Activated CD8-positive, alpha-beta memory T cell treated with anti-CD3 and anti-CD28 coated beads, Interleukin-2, amount 50 U/mL, for 24 hours (primary cell): Measurements from ENCODE around the gene PECR.
"Not testable (repeated sequence)": the region's sequence is repeated elsewhere in the genome, so short reads cannot be mapped to it uniquely, and the experiment has no call there.

ENCODE experiments used
- DNase-seq: peaks from one replicate; pipeline ENCODE4 v3.0.0-alpha.2; 2020; ENCODE audit errors: extremely low read depth

The PECR gene

DNA sequence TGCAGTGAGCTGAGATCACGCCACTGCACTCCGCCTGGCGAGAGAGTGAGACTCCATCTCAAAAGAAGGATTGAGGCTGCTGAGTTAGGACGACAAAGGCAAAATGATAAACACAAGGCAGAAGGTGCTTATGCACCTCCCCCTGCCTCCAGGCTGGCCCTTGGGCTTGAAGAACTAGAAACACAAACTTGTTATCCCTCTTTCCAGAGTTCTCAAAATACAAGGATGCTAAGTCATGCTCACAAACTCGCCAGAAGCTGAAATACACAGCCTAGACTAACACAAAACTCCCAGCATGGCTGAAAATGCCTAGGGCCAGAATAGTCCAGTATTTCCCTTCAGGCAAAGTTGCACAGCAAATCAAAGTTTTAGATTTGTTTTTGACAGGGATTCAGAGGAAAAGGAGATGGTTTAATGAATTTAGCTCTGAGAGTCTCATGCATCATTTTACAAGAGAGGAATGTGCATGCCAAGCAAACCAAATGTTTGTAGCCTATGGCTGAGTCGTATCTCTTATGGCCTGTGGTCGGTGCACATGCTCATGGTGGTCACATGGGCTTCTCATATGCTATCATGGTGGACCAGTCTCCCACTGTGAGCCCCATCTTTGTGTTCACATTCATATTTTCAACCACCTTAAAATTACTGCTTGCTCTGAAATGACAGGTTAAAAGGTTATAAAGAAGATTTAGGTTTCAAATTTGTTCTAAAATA, 52.0 kb downstream of the PECR start:
- no peak for DNase-seq

DNA sequence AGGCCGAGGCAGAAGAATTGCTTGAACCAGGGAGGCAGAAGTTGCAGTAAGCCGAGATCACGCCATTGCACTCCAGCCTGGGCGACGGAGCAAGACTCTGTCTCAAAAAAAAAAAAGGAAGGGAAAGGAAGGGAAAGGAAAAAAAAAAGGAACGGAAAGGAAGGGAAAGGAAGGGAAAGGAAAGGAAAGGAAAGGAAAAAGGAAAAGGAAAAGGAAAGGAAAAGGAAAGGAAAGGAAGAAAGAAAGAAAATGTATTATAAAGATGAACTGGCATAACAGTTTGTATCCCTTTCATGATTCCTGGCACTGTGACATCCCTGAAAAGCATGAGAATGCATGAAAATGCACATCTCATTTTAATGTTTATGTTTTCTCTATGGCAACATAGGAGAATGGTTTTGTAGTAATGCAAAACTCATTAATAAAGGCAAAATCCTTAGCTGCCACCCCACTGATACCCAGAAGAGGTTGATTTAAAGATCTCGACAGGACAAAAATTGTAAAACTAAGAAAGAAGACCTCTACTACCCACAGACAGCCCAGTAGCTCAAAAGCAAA, 56.8 kb downstream of the PECR start:
- no peak for DNase-seq

DNA sequence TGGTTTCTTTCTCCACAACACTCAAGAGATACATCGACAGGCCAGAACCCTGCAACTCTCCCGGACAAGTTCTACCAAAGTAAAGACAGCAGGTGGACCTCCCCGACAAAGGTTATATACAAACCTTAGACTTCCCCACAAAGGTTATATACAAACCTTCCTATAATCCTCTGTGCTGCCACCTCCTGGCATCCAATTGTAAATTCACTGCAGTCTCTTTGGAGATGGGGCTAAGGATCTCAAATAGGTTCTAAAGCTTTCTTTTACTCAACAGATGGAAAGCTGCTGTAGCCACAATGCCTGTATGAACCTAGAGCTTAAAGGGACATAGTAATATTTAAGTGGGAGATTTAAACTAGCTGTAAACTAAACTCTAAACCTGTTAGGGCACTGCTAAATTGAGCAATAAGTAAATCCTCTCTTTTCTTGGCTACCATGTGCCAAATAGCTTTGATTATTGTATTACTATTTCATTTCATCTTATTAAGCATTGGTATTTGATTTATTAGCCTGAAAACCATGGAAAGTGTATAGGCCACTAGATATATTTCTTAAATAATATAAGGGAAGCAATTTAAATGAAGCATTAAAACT, 58.5 kb downstream of the PECR start:
- DNase-seq = no peak

DNA sequence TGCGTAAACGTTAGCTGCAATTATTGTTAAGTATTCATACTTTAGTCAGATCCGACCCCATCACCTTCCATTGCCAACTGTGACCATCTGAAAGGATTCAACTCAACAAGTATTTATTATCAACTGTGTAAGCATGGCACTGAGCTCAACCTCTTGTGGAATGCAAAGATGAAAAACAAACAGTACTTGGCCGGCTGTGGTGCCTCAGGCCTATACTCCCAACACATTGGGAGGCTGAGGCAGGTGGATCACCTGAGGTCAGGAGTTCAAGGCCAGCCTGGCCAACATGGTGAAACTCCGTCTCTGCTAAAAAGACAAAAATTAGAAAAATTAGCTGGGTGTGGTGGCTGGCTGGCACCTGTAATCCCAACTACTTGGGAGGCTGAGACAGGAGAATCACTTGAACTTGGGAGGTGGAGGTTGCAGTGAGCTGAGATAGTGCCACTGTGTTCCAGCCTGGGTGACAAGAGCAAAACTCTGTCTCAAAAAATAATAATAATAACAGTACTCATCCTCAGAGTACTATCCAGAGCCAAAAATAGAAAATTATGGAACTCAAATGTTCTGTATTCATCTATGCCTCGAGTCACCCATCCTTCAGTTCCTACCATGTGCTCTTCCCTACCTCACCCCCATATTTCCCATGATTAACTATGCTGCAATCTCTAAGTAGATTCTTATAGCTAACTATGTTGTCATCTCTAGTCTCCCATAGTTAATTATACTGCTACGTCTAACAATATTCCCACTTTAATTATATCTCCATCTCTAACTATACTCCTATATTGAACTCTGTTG, 59.6 kb downstream of the PECR start:
- DNase-seq = no peak

DNA sequence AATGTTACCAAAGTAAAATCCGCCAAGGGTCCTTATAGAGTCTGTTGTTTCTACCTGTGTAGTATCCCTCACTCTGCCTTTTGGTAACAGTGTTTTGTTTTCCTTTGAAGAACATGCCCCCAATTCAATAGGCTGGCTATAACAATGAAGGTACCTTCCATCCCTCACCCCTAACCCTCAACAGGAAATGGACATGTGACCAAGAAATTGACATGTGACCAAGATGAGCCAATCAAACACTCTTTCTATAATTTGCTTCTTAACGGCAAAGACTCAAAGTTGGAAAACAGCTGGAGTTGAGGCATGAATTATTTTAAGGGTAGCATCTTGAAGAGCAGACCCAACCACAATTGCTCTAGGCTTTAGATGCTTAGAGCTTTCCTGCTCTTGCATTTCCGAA, 62.9 kb downstream of the PECR start:
- DNase-seq = no peak

DNA sequence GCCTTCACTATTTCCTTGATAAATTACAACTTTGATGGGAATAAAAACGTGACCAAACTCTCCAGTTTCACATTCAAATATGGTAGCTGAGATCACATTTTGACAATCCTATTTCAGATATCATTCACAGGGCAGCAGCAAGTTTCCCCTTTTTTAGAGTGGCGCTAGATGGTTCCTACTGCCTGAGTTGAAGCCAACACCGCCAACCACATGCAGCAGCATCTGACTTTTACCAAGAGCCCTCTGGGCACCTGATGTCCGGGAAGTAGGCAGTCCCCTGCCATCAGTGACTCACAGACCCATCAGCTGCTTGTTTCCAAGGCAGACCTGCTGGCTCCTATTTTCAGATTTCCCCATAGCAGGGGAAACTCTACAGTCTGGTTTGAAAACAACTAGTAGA, 64.2 kb downstream of the PECR start:
- no peak for DNase-seq

DNA sequence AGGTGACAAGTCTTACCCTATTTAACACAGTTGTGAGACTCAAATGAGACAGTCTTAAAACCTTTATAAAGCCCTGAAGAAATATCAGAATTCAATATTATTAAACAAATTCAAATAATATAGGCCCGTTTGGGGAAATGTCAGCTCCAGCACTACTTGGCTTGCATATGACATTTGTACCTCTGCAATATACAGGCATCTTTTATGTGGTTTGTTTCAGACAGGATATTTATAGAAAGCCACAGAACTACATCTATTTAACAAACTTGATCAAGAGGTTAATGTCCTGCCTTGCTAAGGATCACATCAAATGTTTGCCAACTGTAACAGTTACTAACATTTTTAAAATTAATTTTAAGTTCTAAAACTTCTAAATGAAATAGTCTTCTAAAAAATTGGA, 65.0 kb downstream of the PECR start:
- DNase-seq = no peak

DNA sequence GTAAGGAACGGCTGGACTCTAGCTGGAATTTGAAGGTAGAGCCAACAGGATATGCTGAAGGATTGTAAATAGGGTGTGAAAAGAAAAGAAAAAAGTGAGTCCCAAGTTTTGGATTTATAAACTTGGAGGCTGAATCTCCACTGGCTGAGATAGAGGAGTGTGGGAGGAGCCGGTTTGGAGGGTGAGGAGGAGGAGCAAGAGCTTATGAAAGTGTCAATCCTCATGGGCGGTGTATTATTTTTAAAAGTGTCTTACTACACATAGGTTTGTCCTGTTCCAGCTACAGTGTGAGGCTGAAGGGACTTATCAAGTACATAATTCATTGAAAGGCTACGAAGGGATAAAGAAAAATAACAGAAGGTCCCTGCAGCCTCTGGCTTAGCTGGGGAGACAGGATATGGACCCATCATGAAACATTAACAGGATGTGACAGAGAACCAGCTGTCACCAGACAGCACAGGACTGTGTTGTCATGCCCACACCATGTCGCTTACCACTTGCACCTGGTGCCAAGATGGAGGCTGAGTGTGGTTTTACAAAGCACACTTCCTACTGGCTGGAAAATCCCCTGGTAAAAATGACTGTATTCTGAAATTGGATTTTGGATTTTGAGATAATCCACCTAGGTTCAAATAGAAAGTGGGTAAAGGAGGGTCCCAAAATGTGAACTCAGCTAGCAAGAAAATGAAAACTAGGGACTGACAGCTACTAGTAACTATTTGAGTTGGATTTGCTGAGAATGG, 65.7 kb downstream of the PECR start:
- DNase-seq = no peak

DNA sequence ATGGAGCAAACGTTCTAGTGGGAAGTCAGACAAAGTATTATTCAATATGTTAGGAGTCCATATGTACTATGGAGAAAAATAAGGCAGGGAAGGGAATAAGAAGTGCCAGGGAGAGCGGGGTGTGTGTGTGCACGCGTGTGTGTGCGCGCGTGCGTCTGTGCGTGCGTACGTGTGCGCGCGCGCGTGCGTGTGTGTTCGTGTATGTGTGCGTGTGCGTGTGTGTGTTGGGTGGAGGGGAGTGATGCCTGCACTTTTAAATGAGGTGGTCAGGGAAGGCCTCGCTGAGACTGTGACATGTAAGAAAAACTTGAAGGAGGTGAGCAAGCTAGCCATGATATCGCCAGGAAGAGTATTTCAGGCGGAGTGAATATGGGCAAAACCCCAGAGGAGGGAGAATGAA, 66.6 kb downstream of the PECR start:
- no peak for DNase-seq

DNA sequence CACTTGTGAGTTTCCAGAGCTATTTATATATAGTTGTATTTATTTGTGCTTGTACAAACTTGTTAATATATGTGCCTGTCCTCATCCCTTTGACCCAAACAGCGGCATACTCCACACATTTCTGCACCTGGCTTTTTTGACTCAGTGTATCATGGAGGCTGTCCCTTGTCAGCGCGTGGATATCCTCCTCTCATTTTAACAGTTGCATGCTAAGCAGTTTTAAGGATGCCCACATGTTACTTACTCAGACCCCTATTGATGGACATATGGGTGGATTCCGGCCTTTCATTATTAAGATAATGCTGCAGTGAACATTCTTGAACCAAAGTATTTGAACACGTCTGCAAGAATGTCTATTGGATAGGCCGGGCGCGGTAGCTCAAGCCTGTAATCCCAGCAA, 67.6 kb downstream of the PECR start:
- no peak for DNase-seq

DNA sequence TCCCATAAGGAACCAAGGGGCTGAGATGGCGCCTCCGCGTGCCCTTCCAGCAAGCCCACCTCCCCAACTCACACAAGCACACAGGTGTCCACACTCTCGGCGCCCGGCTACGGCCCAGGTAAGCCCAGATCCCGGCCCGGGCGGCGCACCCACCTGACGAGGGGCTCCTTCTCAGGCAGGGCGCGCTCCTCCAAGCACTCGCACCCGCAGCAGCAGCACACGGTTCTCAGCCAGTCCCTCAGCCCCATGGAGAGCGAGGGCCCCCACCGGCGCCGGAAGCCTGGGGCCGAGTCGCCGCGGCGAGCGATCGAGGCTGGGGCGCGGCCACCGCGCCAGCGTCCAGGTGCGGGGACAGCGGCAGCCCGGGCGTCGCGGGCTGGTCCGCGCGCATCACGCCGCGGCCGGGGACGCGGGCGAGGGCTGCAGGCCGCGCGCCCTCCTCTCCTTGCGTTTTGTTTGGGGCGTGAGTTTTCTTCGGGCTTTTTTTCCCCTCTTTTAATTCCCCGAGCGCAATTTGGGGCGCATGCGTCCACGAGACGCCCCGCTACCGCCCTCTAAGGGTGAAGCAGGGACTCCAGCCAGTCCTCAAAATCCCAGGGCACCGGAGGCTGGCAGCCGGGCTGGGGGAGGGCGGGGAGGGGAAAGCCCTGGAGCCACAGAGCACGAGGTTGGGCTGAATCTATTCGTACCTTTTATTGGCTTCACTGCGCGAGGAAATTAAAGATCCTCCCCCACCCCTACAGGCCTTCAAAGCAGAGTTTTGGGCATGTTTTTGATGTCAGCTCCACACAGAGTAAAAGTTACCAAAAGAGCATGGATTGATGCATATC, 68.3 kb downstream of the PECR start, which contains the start of gene MREG:
TSS of gene MREG (minus strand) at position 472 of the 830 bp plus-strand sequence. CDS start at position 248, 224 bp downstream.
- DNase-seq = peak; percentile 50

DNA sequence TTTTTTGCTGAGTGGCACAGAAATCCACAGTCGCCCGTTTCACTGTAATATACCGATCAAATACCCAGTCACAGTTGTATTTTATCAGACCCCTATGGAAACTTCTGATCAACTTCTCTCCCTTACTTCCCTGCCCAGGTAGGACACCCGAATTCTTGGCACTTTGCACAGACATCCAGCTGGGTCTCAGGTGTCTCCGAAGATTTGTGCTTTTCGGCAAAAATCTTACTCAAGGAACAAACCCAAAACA, 68.9 kb downstream of the PECR start:
- no peak for DNase-seq

DNA sequence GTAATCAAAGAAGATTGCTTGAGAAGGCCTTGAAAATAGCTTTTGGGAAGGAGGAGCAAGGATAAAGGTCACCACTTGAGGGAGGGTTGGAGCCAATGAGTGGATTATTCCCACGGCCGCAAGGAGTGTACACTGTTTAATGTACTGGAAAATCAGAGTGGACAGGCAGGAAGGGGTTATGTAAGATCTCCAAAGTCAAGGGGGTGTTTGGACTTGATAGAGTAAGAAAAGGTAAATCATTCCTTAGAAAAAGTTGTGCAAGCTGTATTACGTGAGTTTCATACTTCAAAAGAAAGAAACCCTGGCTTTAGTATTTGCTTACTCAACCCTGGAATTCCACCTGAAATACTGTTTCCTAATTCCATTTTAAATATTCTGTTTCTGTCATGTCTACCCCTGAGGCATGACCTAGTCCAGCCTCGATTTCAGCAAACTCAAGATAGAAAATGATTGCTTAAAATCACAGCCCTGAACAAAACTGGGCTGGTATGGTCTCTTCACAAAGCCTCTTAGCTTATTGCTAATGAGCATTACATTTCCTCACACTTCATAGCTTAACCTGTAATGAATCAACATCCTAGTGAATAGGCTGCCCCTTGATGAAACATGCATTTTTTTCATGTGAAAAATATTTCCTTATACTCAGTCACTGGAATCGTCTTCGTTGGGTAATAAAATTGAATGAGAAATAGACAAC, 69.3 kb downstream of the PECR start:
- DNase-seq = no peak

DNA sequence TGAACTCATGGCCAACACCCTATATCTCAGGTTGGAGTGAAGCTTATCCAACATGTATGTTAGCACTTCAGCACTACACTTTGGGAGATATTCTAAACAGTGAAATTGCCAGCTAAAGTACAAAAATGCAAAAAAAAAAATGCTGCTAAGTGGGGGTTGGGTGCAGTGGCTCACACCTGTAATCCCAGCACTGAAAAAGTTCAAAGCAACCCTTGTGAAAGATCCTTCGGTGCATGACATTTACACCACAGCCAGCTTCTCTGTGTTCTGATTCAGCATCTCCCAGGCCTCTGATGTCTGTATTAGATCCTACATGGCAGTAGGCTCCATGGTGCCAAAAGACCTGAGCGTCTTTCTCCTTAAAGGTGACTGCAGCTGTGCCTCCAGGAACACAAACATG, 72.4 kb downstream of the PECR start:
- not testable (repeated sequence) for DNase-seq

DNA sequence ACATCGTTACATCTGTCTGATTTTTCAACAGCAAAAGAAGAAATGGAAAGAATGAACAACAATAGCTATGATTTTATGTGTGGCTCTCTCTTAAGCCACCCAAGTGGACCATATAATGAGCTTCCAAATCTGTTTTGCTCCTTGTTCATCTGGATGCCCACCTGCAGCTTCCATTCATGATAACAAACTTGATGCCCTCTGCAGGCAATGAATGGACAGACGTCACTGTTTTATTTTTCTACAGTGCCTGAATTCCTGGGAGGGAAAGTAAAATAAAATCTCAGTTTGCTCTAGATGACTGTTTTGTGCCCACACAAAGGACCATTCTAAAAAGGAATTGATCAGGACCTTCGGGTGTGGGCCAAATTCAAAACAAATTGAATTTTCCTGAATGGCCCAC, 73.2 kb downstream of the PECR start:
- DNase-seq = no peak

DNA sequence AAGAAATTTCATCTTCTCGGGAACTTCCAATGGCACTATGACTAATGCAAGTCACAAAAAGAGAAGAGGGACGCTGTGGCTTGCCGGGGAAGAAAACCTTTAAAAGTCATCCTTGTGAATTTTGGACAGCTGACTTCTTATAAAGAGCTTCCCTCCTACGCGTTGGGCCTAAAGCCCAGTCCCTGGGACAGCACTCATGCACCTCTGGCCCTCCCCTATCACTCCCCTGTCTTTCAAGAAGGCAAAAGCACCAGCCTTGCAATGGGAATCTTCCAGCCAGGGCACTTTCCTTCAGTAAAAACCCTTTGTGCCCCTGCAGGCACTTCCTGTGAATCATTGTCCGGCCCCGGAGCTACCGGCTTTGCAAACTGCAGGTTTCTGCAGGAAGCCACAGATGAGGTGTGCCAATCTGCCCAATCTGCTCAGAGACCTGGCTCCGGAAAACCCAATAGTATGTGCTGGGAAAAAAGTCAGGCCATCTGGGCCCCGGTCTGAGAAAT, 75.4 kb downstream of the PECR start:
- DNase-seq = no peak

DNA sequence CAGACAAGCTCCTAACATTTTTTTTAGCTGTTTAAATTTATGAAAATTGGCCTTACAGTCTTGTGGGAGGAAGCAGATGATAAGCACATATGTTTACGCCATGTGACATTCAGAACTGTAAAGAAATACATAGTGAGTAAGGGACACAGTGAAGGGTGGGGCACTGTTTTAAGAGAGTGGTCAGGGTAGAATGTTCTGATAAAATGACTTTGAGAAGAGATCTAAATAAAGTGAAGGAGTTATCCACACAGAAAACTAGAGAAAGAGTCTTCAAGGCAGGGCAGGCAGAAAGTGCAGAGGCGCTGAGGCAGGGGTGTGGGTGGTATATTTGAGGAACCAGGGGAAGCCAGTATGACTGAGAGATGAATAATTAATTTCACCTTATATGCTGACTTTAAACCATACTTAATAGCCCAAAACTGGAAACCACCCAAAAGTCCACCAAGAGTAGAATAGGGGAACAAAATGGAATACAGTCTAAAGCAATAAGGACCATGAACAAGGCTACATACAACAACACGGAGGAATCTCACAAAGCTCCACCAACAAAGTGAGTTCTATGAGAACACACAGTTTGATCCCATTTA, 76.8 kb downstream of the PECR start:
- no peak for DNase-seq

DNA sequence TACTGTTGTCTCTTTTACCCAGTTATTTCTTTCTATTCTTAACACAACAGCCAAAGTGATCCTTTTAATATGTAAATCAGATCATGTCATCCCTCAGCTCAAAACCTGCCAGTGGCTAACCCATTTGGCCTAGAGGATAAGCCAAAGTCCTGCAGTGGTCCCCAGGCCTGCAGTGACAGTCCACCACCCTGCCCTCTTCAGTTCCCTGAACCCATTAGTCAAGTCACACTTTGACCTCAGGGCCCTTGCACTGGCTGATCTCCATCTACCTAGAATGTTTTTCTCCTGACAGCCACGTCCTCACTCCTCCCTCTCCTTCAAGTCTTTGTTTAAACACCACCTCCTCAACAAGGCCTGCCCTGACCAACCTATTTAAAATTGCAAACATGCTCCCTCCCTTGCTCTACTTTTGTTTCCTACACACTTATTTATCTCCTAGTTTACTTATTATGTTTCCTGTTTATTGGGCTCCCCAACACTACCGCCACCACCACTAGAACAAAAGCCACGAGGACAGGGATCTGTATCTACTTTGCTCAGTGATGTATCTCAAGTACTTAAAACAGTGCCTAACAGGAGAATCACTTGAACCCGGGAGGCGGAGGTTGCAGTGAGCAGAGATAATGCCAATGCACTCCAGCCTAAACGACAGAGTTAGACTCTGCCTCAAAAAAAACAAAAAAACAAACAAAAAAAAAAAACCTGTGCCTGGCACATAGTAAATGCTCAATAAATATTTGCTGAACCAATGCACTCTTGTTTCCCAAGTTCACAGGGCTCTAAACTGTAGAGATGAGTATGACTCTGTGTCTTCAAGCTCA, 77.5 kb downstream of the PECR start:
- DNase-seq = no peak

DNA sequence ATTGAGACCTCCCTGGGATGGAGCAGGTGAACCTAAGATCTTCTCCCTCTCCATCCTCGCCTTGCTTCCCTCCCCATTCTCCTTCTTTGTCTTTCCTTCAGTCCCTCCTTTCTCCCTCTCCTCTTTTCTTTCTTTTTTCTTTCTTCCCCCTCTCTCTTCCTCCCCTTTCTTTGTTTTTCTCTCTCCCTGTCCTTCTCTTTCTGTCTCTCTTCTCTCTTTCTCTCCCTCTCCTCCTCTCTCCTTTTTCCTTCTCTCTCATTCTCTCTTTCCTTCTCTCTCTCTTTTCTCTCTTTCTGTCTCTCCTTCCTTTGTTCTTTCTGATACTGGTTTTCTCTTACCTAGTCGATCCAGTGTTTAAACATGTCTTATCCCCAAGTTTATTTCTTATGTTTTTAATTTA, 78.9 kb downstream of the PECR start:
- DNase-seq = no peak
